ENCODE measurements around the gene KNDC1.

GRCh38 chr10:133202778-133203651 is 43.0 kb downstream of the KNDC1 start:
- TF ChIP-seq POLR2AphosphoS5 (IDR thresholded peaks at IDR 0.05; ENCODE audit: low read depth) (no peak), CTCF (IDR thresholded peaks at IDR 0.05; ENCODE audit: insufficient read depth, low read length) (no peak), REST (IDR thresholded peaks at IDR 0.05; ENCODE audit: insufficient replicate concordance, low read depth) (no peak), SPI1 (IDR thresholded peaks at IDR 0.05; ENCODE audit: borderline replicate concordance, low read depth) (no peak), GABPA (IDR thresholded peaks at IDR 0.05; ENCODE audit: low read depth) (no peak)
